Stimulated activated naive B cell treated with anti-CD40 and anti-IgM and Interleukin-4, amounts not matched to agents 10 μg/mL and 1 μg/mL and 100 μg/mL, for 72 hours (primary cell): Measurements from ENCODE around the gene RNF126.

ENCODE experiments used
- ATAC-seq, 2 donors: fragments of 150-1000 bp; cut with Tn5 transposase; replicated peaks; 2 replicates each; pipeline ENCODE4 v1.10.0; 2021; ENCODE audit warnings: moderate library complexity in 1 of 2
- DNase-seq: peaks from one replicate; pipeline ENCODE4 v3.0.0; 2021
- H3K27ac Mint-ChIP-seq: one replicate; pipeline ENCODE4 v1.8.0; 2022; ENCODE audit warnings: mild to moderate bottlenecking, mixed read lengths
- H3K27me3 Mint-ChIP-seq, 2 donors: one replicate each; pipeline ENCODE4 v1.8.0; 2022; ENCODE audit warnings: mixed read lengths in 2 of 2
- H3K36me3 Mint-ChIP-seq, 2 donors: one replicate each; pipeline ENCODE4 v1.8.0; 2022; ENCODE audit warnings: mixed read lengths in 2 of 2, mild to moderate bottlenecking in 1 of 2
- H3K4me1 Mint-ChIP-seq, 2 donors: one replicate each; pipeline ENCODE4 v1.8.0; 2022; ENCODE audit warnings: mixed read lengths in 2 of 2, mild to moderate bottlenecking in 1 of 2
- H3K4me3 Mint-ChIP-seq, 2 donors: one replicate each; pipeline ENCODE4 v1.8.0; 2022; ENCODE audit warnings: mild to moderate bottlenecking in 2 of 2, mixed read lengths in 2 of 2, moderate library complexity in 1 of 2
- H3K9me3 Mint-ChIP-seq, 2 donors: one replicate each; pipeline ENCODE4 v1.8.0; 2022; ENCODE audit warnings: mixed read lengths in 2 of 2, mild to moderate bottlenecking in 1 of 2

RNF126 gene

GRCh38 chr19:663682-664117, 686 bp upstream of the RNF126 start:
- Mint-ChIP-seq H3K36me3 (peaks cover 11 to 14% of the 10 kb centered on the region in 2 donors), H3K9me3 (no peaks in the 10 kb centered on the region), H3K4me3 (peak overlapping the region; percentile 84 to 92), H3K27ac (peak overlapping the region; percentile 92), H3K27me3 (peaks cover 3 to 5% of the 10 kb centered on the region in 2 donors), H3K4me1 (peaks cover 33 to 55% of the 10 kb centered on the region in 2 donors)
- DNase-seq: no peak
- no peak for ATAC-seq

DNA sequence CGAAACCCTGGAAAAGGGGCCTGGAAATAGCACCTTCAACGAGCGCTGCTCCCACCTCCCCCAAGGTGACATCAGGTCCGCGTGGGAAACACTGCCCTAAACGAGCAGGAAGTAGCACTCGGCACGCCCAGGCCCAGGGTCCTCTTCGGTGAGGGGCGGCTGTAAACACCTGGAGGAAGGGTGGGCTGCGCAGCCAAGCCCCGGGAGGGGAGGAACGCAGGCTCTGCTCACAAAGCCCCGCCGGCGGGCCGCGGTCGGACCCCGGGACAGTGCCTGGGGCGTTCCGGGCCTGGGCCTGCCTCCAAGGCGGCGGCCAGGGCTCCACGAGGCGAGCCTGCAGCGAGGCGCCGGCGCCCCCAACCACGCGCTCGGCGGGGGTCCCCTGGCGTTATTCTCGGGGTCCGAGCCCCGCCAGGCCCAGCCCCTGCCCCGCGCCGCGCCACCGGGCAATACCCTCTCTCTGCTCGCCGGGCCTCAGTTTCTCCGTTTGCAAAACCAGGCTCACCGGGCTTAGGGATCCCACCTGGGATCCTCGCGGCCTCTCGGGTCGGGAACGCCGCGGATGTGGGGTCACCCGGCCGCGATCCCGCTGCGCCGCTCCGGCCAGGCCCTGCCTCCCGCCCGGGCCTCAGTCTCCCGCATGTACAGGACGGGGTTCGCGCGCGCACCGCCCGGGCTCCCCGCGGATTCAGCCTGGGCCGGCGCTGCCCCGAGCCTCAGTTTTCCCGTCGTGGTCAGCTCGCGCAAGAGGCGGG, 630 bp downstream of the RNF126 start:
- H3K4me3 Mint-ChIP-seq: peak overlapping the region; percentile 97 to 98
- H3K9me3 Mint-ChIP-seq: no peaks in the 10 kb centered on the region
- ATAC-seq (peak; percentile 46 to 52), DNase-seq (peak; percentile 53)
- peaks cover 0 to under 1% of the 10 kb centered on the region in 2 donors for H3K27me3 Mint-ChIP-seq
- H3K27ac Mint-ChIP-seq: peak overlapping the region; percentile 97
- H3K4me1 Mint-ChIP-seq: peaks cover 37 to 68% of the 10 kb centered on the region in 2 donors
- peaks cover 15% of the 10 kb centered on the region in 2 donors for H3K36me3 Mint-ChIP-seq

- peak; percentile 58 to 64 for ATAC-seq
- peak overlapping the region; percentile 97 to 98 for H3K4me3 Mint-ChIP-seq
- peaks cover 42 to 73% of the 10 kb centered on the region in 2 donors for H3K4me1 Mint-ChIP-seq
- no peaks in the 10 kb centered on the region for H3K27me3 Mint-ChIP-seq
- peak; percentile 49 for DNase-seq
- H3K36me3 Mint-ChIP-seq: peaks cover 17 to 20% of the 10 kb centered on the region in 2 donors
- peak overlapping the region; percentile 97 for H3K27ac Mint-ChIP-seq
- H3K9me3 Mint-ChIP-seq: no peaks in the 10 kb centered on the region
These were observed 1.4 kb downstream of the RNF126 start for GRCh38 chr19:661427-662196.

GRCh38 chr19:660793-661426, 2.1 kb downstream of the RNF126 start:
- no peaks in the 10 kb centered on the region for H3K27me3 Mint-ChIP-seq
- DNase-seq: no peak
- H3K27ac Mint-ChIP-seq: peak overlapping the region; percentile 97
- H3K4me3 Mint-ChIP-seq: peak overlapping the region; percentile 97 to 98
- H3K4me1 Mint-ChIP-seq: peaks cover 47 to 80% of the 10 kb centered on the region in 2 donors
- peaks cover 17 to 26% of the 10 kb centered on the region in 2 donors for H3K36me3 Mint-ChIP-seq
- no peaks in the 10 kb centered on the region for H3K9me3 Mint-ChIP-seq
- peak in 1 of 2 donors; percentile 1 for ATAC-seq

GRCh38 chr19:658916-659839, 3.8 kb downstream of the RNF126 start:
- ATAC-seq: no peak
- H3K4me1 Mint-ChIP-seq: peaks cover 45 to 82% of the 10 kb centered on the region in 2 donors
- H3K27ac Mint-ChIP-seq: peak overlapping the region; percentile 97

DNA sequence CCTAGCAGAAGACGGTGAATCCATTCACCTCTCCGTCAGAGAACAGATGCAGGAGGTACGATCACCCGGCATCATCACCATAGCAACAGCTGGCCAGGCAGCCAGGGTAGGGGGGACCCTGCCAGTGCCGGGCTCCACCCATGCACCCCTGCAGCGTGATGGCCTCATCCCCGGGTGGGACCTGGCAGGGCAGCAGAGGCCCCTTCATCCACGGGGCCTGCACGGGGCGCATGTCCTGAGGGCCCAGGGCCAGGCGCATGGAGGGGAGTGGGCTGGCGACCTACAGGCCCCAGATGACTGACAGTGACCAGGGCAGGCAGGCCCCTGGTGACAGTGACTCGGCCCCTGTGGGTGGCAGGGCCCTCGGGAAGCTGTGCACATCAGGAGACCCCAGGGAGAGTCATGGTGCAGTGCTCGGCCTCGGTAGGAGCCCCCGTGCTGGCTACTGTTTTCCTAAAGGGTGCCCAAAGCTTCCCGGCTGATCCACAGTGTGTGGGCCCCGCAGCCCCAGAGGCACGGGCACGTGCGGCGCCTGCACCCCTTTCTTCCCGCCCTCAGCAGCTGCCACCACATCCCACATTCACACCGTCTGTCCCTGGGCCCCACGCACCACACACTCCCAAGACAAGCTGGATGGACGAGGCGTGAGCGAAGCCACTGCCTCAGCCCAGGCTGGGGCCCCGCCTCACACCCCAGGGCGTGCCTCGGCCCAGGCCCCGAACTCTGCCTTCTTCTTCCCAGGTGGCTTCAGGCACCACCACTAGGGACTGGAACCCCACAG, 4.8 kb downstream of the RNF126 start:
- Mint-ChIP-seq H3K27ac (peak overlapping the region; percentile 25), H3K27me3 (no peaks in the 10 kb centered on the region), H3K36me3 (peaks cover 23 to 47% of the 10 kb centered on the region in 2 donors)

More at GRCh38 chr19:658916-659839, 3.8 kb downstream of the RNF126 start:
- Mint-ChIP-seq H3K27me3 (no peaks in the 10 kb centered on the region), H3K36me3 (peaks cover 23 to 40% of the 10 kb centered on the region in 2 donors), H3K9me3 (no peaks in the 10 kb centered on the region), H3K4me3 (peak overlapping the region; percentile 97 to 98)
- no peak for DNase-seq

GRCh38 chr19:657611-658010, 5.4 kb downstream of the RNF126 start:
- no peaks in the 10 kb centered on the region for H3K27me3 Mint-ChIP-seq
- H3K4me1 Mint-ChIP-seq: peaks cover 42 to 78% of the 10 kb centered on the region in 2 donors
- no peaks in the 10 kb centered on the region for H3K9me3 Mint-ChIP-seq
- H3K4me3 Mint-ChIP-seq: no peak overlapping the region
- DNase-seq: no peak
- peak overlapping the region; percentile 31 for H3K27ac Mint-ChIP-seq
- H3K36me3 Mint-ChIP-seq: peaks cover 23 to 47% of the 10 kb centered on the region in 2 donors
- no peak for ATAC-seq

More for the DNA sequence above, 4.8 kb downstream of the RNF126 start:
- Mint-ChIP-seq H3K4me3 (peak overlapping the region in 1 of 2 donors; percentile 57), H3K4me1 (peaks cover 41 to 78% of the 10 kb centered on the region in 2 donors), H3K9me3 (no peaks in the 10 kb centered on the region)
- DNase-seq (no peak), ATAC-seq (no peak)

DNA sequence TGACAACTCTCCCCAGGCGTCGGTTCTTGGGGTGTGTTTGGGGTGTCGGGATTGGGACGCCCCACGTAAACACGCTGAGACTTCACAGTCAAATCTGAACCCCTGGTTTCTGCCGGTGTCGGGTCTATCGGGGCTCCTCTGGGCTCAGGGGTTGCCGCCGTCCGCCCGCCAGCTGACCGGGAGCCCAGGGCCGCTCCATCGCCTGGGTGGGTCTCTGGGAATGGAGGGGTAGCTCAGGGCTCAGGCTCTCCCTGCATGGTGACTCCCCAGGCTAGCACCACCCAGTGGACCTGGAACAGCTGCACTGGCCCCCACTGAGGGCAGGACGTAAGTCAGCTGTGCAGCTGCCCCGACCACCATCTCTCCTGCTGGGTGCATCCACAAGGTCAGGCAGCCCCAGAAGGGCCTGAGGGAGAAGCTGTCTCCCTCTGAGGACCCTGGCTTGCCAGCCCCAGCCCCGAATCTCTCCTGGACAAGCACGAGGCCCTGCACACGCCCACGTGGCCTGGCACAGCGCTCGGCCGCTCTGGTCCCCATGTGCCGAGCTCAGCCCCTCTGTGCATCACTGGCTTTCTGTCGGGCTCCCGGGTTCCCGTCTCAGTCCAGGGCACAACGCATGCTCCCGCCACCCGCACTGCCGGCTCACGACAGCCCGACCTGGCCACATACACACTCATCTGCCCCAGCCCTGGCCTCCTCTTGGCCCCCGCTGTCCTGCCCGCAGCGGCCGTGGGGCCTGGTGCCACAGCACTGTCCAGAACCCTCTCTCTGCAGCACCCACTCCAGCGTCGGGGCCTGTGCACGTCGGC, 6.1 kb downstream of the RNF126 start:
- ATAC-seq (no peak), DNase-seq (no peak)
- H3K36me3 Mint-ChIP-seq: peaks cover 22 to 46% of the 10 kb centered on the region in 2 donors
- H3K9me3 Mint-ChIP-seq: no peaks in the 10 kb centered on the region
- H3K4me1 Mint-ChIP-seq: peaks cover 42 to 77% of the 10 kb centered on the region in 2 donors
- no peaks in the 10 kb centered on the region for H3K27me3 Mint-ChIP-seq
- no peak overlapping the region for H3K4me3 Mint-ChIP-seq
- H3K27ac Mint-ChIP-seq: peak overlapping the region; percentile 51

DNA sequence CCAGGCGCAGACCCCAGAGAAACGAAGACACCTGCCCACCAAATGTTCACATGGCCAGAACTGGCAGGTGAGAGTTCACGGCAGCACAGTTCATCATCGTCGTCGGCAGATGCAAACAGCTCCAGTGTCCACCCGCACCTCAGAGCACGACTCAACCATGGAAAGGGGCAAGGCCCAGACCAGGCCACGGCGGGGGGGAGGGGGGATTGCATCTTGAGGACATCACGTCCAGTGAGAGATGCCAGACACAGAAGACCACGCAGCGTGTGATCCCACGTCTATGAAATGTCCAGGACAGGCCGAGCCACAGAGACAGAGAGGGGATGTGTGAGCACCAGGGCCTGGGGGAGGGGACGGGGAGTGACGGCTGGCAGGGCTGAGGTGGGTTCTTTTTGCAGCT, 7.3 kb downstream of the RNF126 start:
- peaks cover 19 to 36% of the 10 kb centered on the region in 2 donors for H3K36me3 Mint-ChIP-seq
- H3K27me3 Mint-ChIP-seq: no peaks in the 10 kb centered on the region
- ATAC-seq (no peak), DNase-seq (no peak)
- H3K4me3 Mint-ChIP-seq: no peak overlapping the region
- peaks cover 39 to 64% of the 10 kb centered on the region in 2 donors for H3K4me1 Mint-ChIP-seq
- H3K27ac Mint-ChIP-seq: no peak overlapping the region
- no peaks in the 10 kb centered on the region for H3K9me3 Mint-ChIP-seq

- Mint-ChIP-seq H3K36me3 (peaks cover 19 to 37% of the 10 kb centered on the region in 2 donors), H3K27me3 (no peaks in the 10 kb centered on the region), H3K27ac (no peak overlapping the region), H3K9me3 (no peaks in the 10 kb centered on the region), H3K4me1 (peaks cover 21 to 41% of the 10 kb centered on the region in 2 donors), H3K4me3 (no peak overlapping the region)
- DNase-seq: no peak
- no peak for ATAC-seq
These were observed 9.6 kb downstream of the RNF126 start for GRCh38 chr19:653425-653824.

DNA sequence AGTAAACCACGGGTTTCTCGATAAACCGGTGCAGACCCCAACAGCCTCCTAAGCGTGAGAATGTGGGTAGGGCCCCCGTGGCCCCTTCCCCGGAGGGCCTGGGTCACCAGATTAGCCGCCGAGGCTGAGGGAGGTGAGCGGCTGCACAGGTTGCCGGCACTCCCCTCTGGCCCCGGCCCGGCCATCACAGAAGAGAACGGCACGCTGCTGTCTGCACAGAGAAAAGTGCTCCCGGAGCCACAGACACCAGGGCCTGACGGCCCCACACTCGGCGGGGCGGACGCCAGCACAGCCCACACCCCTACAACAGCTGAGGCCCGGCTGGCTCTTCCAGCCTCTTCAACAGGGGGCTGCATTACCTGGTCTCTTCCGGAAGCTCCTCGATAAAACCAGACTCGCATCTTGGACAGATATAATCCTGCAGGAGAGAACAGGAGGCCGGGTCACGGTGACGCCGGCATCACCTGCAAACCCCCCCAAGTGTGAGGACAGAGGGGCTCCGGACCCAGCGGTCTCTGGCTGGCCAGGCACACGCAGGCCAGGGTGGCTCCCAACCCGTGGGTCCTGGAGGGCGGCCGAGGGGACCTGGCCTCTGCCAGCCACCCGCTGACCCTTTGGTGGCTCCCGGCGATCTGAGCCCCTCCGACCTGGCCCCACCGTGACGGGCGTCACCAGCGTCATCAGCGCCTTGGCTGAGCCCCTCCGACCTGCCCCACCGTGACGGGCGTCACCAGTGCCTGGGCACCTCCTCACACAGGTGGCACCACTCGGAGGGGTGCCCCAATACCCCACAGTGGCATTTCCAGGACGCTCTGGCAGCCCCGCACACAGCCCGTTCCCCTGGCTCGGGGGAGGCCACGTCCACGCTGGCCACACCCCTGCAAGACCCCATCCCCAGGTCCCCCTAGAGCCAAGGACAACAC, 10.3 kb downstream of the RNF126 start:
- DNase-seq: no peak
- H3K36me3 Mint-ChIP-seq: peaks cover 18 to 42% of the 10 kb centered on the region in 2 donors
- peaks cover 20 to 34% of the 10 kb centered on the region in 2 donors for H3K4me1 Mint-ChIP-seq
- no peaks in the 10 kb centered on the region for H3K9me3 Mint-ChIP-seq
- no peaks in the 10 kb centered on the region for H3K27me3 Mint-ChIP-seq
- ATAC-seq: no peak
- H3K4me3 Mint-ChIP-seq: no peak overlapping the region
- H3K27ac Mint-ChIP-seq: no peak overlapping the region
